Stimulated activated naive B cell treated with anti-CD40 and anti-IgM and Interleukin-4, amounts not matched to agents 10 μg/mL and 1 μg/mL and 100 μg/mL, for 72 hours (primary cell): Measurements from ENCODE around the gene STAT6.
"Not testable (repeated sequence)": the region's sequence is repeated elsewhere in the genome, so short reads cannot be mapped to it uniquely, and the experiment has no call there.

Experiments used
- ATAC-seq, 2 donors: fragments of 150-1000 bp; cut with Tn5 transposase; replicated peaks; 2 replicates each; pipeline ENCODE4 v1.10.0; 2021; ENCODE audit warnings: moderate library complexity in 1 of 2
- DNase-seq: peaks from one replicate; pipeline ENCODE4 v3.0.0; 2021
- H3K27ac Mint-ChIP-seq: one replicate; pipeline ENCODE4 v1.8.0; 2022; ENCODE audit warnings: mild to moderate bottlenecking, mixed read lengths
- H3K27me3 Mint-ChIP-seq, 2 donors: one replicate each; pipeline ENCODE4 v1.8.0; 2022; ENCODE audit warnings: mixed read lengths in 2 of 2
- H3K36me3 Mint-ChIP-seq, 2 donors: one replicate each; pipeline ENCODE4 v1.8.0; 2022; ENCODE audit warnings: mixed read lengths in 2 of 2, mild to moderate bottlenecking in 1 of 2
- H3K4me1 Mint-ChIP-seq, 2 donors: one replicate each; pipeline ENCODE4 v1.8.0; 2022; ENCODE audit warnings: mixed read lengths in 2 of 2, mild to moderate bottlenecking in 1 of 2
- H3K4me3 Mint-ChIP-seq, 2 donors: one replicate each; pipeline ENCODE4 v1.8.0; 2022; ENCODE audit warnings: mild to moderate bottlenecking in 2 of 2, mixed read lengths in 2 of 2, moderate library complexity in 1 of 2
- H3K9me3 Mint-ChIP-seq, 2 donors: one replicate each; pipeline ENCODE4 v1.8.0; 2022; ENCODE audit warnings: mixed read lengths in 2 of 2, mild to moderate bottlenecking in 1 of 2

STAT6 gene

DNA sequence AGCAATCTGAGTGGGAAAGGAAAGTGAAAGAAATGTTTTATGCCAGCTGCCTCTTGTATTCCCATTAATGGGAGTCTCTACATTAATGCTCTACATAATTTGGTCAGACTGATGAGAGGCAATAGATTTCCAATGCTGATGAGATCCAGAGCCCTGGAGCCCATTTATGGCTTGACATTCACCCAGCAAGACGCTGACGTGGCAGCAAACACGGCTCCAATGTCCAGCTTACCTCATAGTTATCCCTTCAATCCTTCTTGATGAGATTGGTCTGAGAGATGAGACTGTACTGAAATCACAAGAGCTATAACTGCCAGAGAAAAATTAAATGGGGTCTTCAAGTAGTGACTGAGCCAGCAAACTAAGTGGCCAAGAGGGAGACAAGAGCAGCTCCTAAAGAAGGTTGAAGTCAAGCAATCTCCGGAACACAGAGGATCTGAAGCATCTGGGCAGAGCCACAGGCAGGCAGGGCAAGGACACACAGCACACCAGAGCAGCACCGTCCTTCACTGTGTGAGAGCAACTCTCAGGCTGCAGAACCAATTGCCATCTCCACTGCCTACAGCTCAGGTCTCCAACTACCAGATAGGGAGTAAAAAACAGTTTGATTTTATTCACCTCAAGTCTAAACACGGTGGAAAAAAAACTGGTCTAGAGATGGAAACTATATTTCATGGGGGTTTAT, 54.0 kb downstream of the STAT6 start:
- peaks cover 18 to 21% of the 10 kb centered on the region in 2 donors for H3K4me1 Mint-ChIP-seq
- no peaks in the 10 kb centered on the region for H3K9me3 Mint-ChIP-seq
- peak overlapping the region; percentile 28 for H3K27ac Mint-ChIP-seq
- H3K4me3 Mint-ChIP-seq, result no peak overlapping the region
- ATAC-seq, result no peak
- no peaks in the 10 kb centered on the region for H3K27me3 Mint-ChIP-seq
- DNase-seq, result no peak
- H3K36me3 Mint-ChIP-seq, result peaks cover 22 to 44% of the 10 kb centered on the region in 2 donors

DNA sequence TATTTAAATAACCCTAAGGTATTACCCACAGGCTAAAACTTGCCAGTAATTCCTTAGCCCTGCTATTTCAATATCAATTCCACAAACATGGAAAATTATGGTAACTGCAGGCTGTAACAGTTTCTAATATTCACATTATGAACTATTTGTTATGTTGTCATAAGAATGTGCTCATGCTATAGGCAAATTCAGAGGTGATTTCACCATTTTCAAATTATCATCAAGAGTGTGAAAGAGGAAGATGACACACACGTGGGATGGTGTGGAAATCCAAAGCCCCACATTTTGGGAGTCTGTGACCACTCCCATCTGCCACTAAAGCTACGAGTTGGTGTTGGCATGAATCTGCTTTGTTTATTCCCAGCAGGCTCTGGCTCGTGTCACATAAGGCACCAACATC, 55.3 kb downstream of the STAT6 start:
- H3K36me3 Mint-ChIP-seq, result peaks cover 20 to 43% of the 10 kb centered on the region in 2 donors
- no peak overlapping the region for H3K27ac Mint-ChIP-seq
- ATAC-seq, result no peak
- no peaks in the 10 kb centered on the region for H3K27me3 Mint-ChIP-seq
- no peak overlapping the region for H3K4me3 Mint-ChIP-seq
- peaks cover 18 to 21% of the 10 kb centered on the region in 2 donors for H3K4me1 Mint-ChIP-seq
- H3K9me3 Mint-ChIP-seq, result no peaks in the 10 kb centered on the region
- DNase-seq, result no peak

DNA sequence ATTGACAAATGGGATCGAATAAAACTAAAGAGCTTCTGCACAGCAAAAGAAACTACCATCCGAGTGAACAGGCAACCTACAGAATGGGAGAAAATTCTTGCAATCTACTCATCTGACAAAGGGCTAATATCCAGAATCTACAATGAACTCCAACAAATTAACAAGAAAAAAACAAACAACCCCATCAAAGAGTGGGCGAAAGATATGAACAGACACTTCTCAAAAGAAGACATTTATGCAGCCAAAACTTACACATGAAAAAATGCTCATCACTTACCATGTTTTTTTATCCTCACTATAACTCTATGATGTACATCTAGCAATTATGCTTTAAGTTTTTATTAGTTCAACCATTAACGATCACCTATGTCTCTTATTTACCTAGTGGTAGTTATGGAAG, 57.3 kb downstream of the STAT6 start:
- H3K36me3 Mint-ChIP-seq, result peaks cover 17 to 34% of the 10 kb centered on the region in 2 donors
- not testable (repeated sequence) for DNase-seq, H3K27me3 Mint-ChIP-seq, H3K4me3 Mint-ChIP-seq, H3K9me3 Mint-ChIP-seq, H3K27ac Mint-ChIP-seq, ATAC-seq
- peaks cover 16 to 19% of the 10 kb centered on the region in 2 donors for H3K4me1 Mint-ChIP-seq

DNA sequence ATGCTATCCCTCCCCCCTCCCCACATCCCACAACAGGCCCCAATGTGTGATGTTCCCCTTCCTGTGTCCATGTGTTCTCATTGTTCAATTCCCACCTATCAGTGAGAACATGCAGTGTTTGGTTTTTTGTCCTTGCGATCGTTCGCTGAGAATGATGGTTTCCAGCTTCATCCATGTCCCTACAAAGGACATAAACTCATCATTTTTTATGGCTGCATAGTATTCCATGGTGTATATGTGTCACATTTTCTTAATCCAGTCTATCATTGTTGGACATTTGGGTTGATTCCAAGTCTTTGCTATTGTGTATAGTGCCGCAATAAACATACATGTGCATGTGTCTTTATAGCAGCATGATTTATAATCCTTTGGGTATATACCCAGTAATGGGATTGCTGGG, 58.0 kb downstream of the STAT6 start:
- H3K27ac Mint-ChIP-seq, DNase-seq, H3K9me3 Mint-ChIP-seq, ATAC-seq, H3K27me3 Mint-ChIP-seq, H3K4me3 Mint-ChIP-seq: not testable (repeated sequence)
- peaks cover 9 to 27% of the 10 kb centered on the region in 2 donors for H3K36me3 Mint-ChIP-seq
- H3K4me1 Mint-ChIP-seq, result peaks cover 9 to 12% of the 10 kb centered on the region in 2 donors

DNA sequence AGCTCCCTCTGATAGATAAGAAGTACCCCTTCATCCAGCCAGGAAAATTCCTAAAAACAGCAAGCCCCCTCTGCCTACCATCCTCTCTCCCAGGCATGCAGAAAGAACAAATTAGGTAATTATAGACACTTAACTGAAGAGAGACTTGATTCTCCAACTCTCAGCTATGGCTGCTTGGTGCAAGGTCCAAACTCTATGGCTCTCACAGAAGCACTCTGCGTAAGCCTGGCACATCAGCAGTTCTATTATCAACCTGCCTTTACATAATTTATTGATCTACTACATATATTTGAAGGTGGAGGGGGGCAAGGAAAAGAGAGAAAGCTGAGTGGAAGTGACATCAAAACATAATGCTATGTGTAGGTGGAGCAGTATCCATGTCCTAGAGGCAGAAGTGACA, 60.2 kb downstream of the STAT6 start:
- peaks cover 0 to 16% of the 10 kb centered on the region in 2 donors for H3K36me3 Mint-ChIP-seq
- DNase-seq (no peak), ATAC-seq (no peak)
- H3K4me3 Mint-ChIP-seq, result no peak overlapping the region
- H3K27me3 Mint-ChIP-seq, result peaks cover 0 to 4% of the 10 kb centered on the region in 2 donors
- peaks cover 19 to 21% of the 10 kb centered on the region in 2 donors for H3K4me1 Mint-ChIP-seq
- H3K9me3 Mint-ChIP-seq, result no peaks in the 10 kb centered on the region
- H3K27ac Mint-ChIP-seq, result no peak overlapping the region

DNA sequence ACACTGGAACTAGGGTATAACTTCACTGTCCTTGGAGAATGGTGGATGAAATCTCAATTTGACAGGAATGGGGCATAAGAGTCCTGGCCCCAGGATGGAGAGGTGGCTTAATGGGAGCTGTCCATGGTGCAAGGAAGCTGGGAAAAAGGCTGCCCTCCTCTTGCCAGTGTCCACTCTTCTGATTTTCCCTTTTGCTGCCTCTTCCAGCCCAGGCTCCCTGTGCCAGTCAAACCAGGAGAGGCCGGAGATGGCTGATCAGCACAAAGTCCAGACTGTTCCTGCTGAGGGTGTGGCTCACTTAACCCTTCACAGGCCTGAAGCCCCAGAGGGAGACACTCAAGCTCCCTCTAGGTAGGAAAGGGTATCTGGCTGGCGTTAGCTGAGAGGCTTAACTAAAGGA, 61.3 kb downstream of the STAT6 start, which contains the start of gene MYO1A:
Gene MYO1A (minus strand): TSS at position 240 of the 400 bp plus-strand sequence. CDS start 1,806 bp downstream, outside the sequence.
- Mint-ChIP-seq H3K27me3 (peaks cover 0 to 6% of the 10 kb centered on the region in 2 donors), H3K9me3 (no peaks in the 10 kb centered on the region), H3K4me1 (peaks cover 17 to 21% of the 10 kb centered on the region in 2 donors), H3K27ac (no peak within 1 kb of the TSS), H3K36me3 (peaks cover 0 to 13% of the 10 kb centered on the region in 2 donors), H3K4me3 (no peak within 1 kb of the TSS)
- ATAC-seq (no peak), DNase-seq (no peak)

DNA sequence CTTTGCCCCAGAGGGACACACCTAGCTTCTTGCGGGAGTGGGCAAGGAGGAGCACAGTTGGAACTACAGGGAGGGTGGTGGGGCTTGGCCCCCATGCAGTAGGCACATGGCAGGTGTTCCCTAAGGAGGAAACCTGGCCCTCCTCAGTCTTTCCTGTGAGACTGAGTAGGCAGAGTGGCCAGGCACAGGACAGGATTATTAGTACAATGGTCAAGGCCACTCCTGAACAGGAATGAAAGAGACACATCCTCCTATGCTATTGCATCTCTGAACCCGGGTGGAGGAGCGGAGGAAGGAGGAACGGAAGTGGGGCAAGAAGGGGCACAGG, 62.1 kb downstream of the STAT6 start:
- no peak for ATAC-seq
- Mint-ChIP-seq H3K27me3 (peaks cover 0 to 6% of the 10 kb centered on the region in 2 donors), H3K36me3 (peaks cover 0 to 12% of the 10 kb centered on the region in 2 donors), H3K4me3 (no peak overlapping the region), H3K9me3 (no peaks in the 10 kb centered on the region), H3K27ac (no peak overlapping the region), H3K4me1 (peaks cover 17 to 21% of the 10 kb centered on the region in 2 donors)
- DNase-seq, result no peak

- H3K27me3 Mint-ChIP-seq, result peaks cover 3 to 10% of the 10 kb centered on the region in 2 donors
- no peak overlapping the region for H3K4me3 Mint-ChIP-seq
- H3K36me3 Mint-ChIP-seq, result peaks cover 0 to 7% of the 10 kb centered on the region in 2 donors
- H3K27ac Mint-ChIP-seq, result no peak overlapping the region
- ATAC-seq, result no peak
- peaks cover 17 to 21% of the 10 kb centered on the region in 2 donors for H3K4me1 Mint-ChIP-seq
- DNase-seq, result no peak
- H3K9me3 Mint-ChIP-seq, result no peaks in the 10 kb centered on the region
Measured at GRCh38 chr12:57048423-57049118, 62.6 kb downstream of the STAT6 start.

DNA sequence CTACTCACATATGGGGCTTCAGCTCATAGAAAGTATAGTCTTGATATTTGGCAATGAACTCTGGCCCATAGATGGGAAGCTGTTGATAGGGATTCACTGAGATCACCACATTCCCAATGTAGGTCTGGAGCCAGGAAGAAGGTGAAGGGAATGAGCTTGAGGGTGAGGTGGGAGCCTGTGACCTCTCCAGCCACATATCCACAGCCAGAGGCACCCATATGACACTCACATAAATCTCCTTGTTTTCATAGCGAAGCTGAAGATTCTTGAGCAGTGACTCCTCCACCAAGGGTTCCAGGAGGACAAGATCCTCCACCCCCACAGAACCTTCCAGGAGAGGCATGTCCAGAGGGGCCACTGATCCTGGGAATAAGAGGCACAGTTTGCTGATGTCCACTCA, 63.2 kb downstream of the STAT6 start:
- H3K27ac Mint-ChIP-seq, result peak overlapping the region; percentile 82
- peaks cover 17 to 21% of the 10 kb centered on the region in 2 donors for H3K4me1 Mint-ChIP-seq
- peaks cover 0 to under 1% of the 10 kb centered on the region in 2 donors for H3K36me3 Mint-ChIP-seq

GRCh38 chr12:57046947-57047890, 63.9 kb downstream of the STAT6 start:
- peak overlapping the region; percentile 1 to 39 for H3K4me3 Mint-ChIP-seq
- peak overlapping the region; percentile 82 for H3K27ac Mint-ChIP-seq
- H3K4me1 Mint-ChIP-seq, result peaks cover 17 to 21% of the 10 kb centered on the region in 2 donors
- H3K9me3 Mint-ChIP-seq, result no peaks in the 10 kb centered on the region
- peak; percentile 76 to 87 for ATAC-seq
- peak; percentile 17 for DNase-seq
- H3K27me3 Mint-ChIP-seq, result peaks cover 4 to 17% of the 10 kb centered on the region in 2 donors
- H3K36me3 Mint-ChIP-seq, result no peaks in the 10 kb centered on the region

More for the DNA sequence above, 63.2 kb downstream of the STAT6 start:
- H3K27me3 Mint-ChIP-seq, result peaks cover 4 to 16% of the 10 kb centered on the region in 2 donors
- no peaks in the 10 kb centered on the region for H3K9me3 Mint-ChIP-seq
- DNase-seq, result no peak
- no peak overlapping the region for H3K4me3 Mint-ChIP-seq
- ATAC-seq, result no peak

DNA sequence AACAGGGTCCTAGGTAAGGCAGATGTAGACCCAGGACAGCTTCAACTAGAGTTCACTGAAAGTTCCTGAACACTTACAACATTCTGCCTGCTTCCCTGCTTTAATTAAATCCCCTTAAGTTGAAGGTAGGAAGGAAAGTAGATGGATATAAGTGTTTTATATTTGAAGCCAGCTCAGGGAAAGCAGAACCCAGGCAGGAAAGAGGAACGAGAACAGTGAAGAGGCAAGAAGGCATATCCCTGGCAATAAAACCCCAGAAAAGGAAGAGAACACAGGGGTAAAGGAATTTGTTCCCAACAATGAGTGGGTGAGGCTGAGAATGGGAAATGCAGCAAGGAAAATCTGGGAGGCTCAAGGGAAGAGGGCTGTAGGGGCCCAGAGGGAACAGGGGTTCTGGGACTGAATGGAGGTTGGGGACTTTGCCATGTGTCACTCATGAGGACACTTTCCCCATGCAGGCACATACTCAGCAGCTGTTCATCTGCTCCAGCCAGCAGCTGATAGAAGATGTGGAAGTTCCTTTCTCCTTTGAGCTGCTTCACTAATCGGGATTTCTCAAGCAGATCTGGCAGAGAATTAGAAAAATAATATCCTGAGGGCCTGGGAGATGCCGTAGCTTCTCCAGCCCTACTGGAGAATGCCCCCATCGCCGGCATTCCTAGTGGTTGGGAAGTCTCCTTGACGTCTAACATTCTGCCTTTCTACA, 64.9 kb downstream of the STAT6 start:
- Mint-ChIP-seq H3K4me3 (no peak overlapping the region), H3K27ac (no peak overlapping the region), H3K9me3 (no peaks in the 10 kb centered on the region), H3K27me3 (peaks cover 4 to 17% of the 10 kb centered on the region in 2 donors), H3K36me3 (no peaks in the 10 kb centered on the region), H3K4me1 (peaks cover 17 to 21% of the 10 kb centered on the region in 2 donors)
- no peak for DNase-seq
- ATAC-seq, result no peak
